K562 (cell line): ENCODE data around the gene ANK2. TPM values are rescaled to one million over a fixed set of nuclear protein-coding genes. Genes with fewer than 3 reads are reported as not detected.

Experiments used
- ATAC-seq: fragments of 200-7000 bp; cut with Tn5 transposase; 3 replicates; pipeline ENCODE4 v1.9.1; 2020; ENCODE audit warnings: moderate library complexity
- BruUV-seq: library from RNA; stranded (reverse); fragments of 400-500 nt; replicated peaks from 2 replicates; lab custom pipeline; 2021; lab: Mats Ljungman, UMichigan
- CTCF ChIA-PET: fragments of 300-600 bp; formaldehyde crosslinking; extraction: SDS; loops from one replicate; lab custom pipeline; 2021; ENCODE audit warnings: low intra/inter-chr PET ratio; lab: Yijun Ruan, JAX
- POLR2A ChIA-PET: fragments of 300-600, 350-650 bp; sonication (Branson Sonifier 250); formaldehyde crosslinking; extraction: SDS; loops from one replicate; lab custom pipeline; 2021; ENCODE audit warnings: antibody characterized with exemption, inconsistent platforms; lab: Yijun Ruan, JAX
- DNase-seq, 4 experiments: peaks; one replicate each; pipeline versions ENCODE4 v3.0.0 to v3.0.0-alpha.2; 2011 to 2018; ENCODE audit warnings: low spot score in 3 of 4, mixed read lengths in 3 of 4; ENCODE audit errors: extremely low read depth in 1 of 4
- FAIRE-seq: peaks from 2 replicates; lab custom pipeline; 2011; peaks lifted over from hg19 to GRCh38; lab: Jason Lieb, UNC
- H2AFZ ChIP-seq: 2 replicates; pipeline ENCODE4 v1.6.0; 2011; ENCODE audit warnings: low read depth, low read length, control low read depth, inconsistent platforms
- H3K27ac ChIP-seq: fragments of 200-600 bp; 3 replicates; pipeline ENCODE4 v1.8.0; 2011; ENCODE audit warnings: low read depth, mild to moderate bottlenecking, control low read depth, inconsistent platforms, low read length, moderate library complexity, mixed read lengths; ENCODE audit errors: extremely low read depth
- H3K27me3 ChIP-seq, 2 experiments: fragments of 300-600 bp in 1 of 2; 2 replicates in 1 of 2; 3 replicates in 1 of 2; pipeline versions ENCODE4 v1.6.0 to v1.8.0; 2011; ENCODE audit warnings: inconsistent platforms in 2 of 2, low read length in 2 of 2, mild to moderate bottlenecking in 1 of 2, mixed read lengths in 1 of 2, moderate library complexity in 1 of 2; ENCODE audit not compliant: control insufficient read depth in 2 of 2, insufficient read depth in 2 of 2
- H3K36me3 ChIP-seq: fragments of 300-600 bp; 3 replicates; pipeline ENCODE4 v1.8.0; 2011; ENCODE audit warnings: mild to moderate bottlenecking, low read length, inconsistent platforms; ENCODE audit not compliant: control insufficient read depth, insufficient read depth
- H3K4me1 ChIP-seq, 2 experiments: fragments of 200-600 bp in 1 of 2; replicated peaks in 1 of 2; 2 replicates in 1 of 2; 3 replicates in 1 of 2; pipeline versions ENCODE4 v1.5.1 to v1.8.0; 2011; ENCODE audit warnings: inconsistent platforms in 2 of 2, low read length in 2 of 2, mild to moderate bottlenecking in 1 of 2, mixed read lengths in 1 of 2, moderate library complexity in 1 of 2; ENCODE audit not compliant: control insufficient read depth in 2 of 2, insufficient read depth in 2 of 2
- H3K4me2 ChIP-seq: 2 replicates; pipeline ENCODE4 v1.6.1; 2011; ENCODE audit warnings: low read length, control low read depth, inconsistent platforms, mixed read lengths; ENCODE audit not compliant: insufficient read depth
- H3K4me3 ChIP-seq: fragments of 200-600 bp; sonication (generic), shearing (Covaris generic); 2 replicates; pipeline ENCODE4 v1.5.1; 2016; ENCODE audit warnings: control low read depth, inconsistent platforms
- H3K79me2 ChIP-seq: fragments of 200-600 bp; 3 replicates; pipeline ENCODE4 v1.8.0; 2011; ENCODE audit warnings: low read length, inconsistent platforms; ENCODE audit not compliant: control insufficient read depth, insufficient read depth
- H3K9ac ChIP-seq, 2 experiments: 2 replicates each; pipeline versions ENCODE4 v1.6.0 to v1.6.1; 2011; ENCODE audit warnings: low read depth in 2 of 2, low read length in 2 of 2, control low read depth in 1 of 2, inconsistent platforms in 1 of 2, mild to moderate bottlenecking in 1 of 2, mixed read lengths in 1 of 2; ENCODE audit not compliant: insufficient read depth in 1 of 2
- H3K9me1 ChIP-seq: one replicate; pipeline ENCODE4 v1.6.0; 2011; ENCODE audit warnings: inconsistent platforms, mild to moderate bottlenecking, low read length, moderate library complexity; ENCODE audit not compliant: control insufficient read depth, insufficient read depth
- H3K9me3 ChIP-seq: replicated peaks from 2 replicates; pipeline ENCODE4 v1.5.1; 2011; ENCODE audit warnings: low read depth, low read length, inconsistent platforms; ENCODE audit not compliant: control insufficient read depth, insufficient read depth
- H4K20me1 ChIP-seq: replicated peaks from 2 replicates; pipeline ENCODE4 v1.6.1; 2011; ENCODE audit warnings: low read length, inconsistent platforms, mixed read lengths; ENCODE audit not compliant: control insufficient read depth, insufficient read depth
- HEY1 ChIP-seq: fragments of 250-450 bp; sonication (Bioruptor Pico); IDR thresholded peaks from 2 replicates; pipeline ENCODE4 v1.5.0; 2020; ENCODE audit warnings: mild to moderate bottlenecking, moderate library complexity, borderline replicate concordance
- HNRNPH1 ChIP-seq: fragments of 200-400 bp; formaldehyde crosslinking; optimal IDR thresholded peaks from 2 replicates; pipeline ENCODE3; 2017; ENCODE audit warnings: low read depth, mild to moderate bottlenecking, low read length, moderate library complexity
- SLC30A9 ChIP-seq: fragments of 250-450 bp; sonication (Bioruptor Pico); IDR thresholded peaks from 2 replicates; pipeline ENCODE4 v1.8.0; 2022; ENCODE audit warnings: mild to moderate bottlenecking, moderate library complexity
- STAT5B ChIP-seq: fragments of 250-450 bp; sonication (Bioruptor Pico); IDR thresholded peaks from 2 replicates; pipeline ENCODE4 v1.8.0; 2021; ENCODE audit warnings: mild to moderate bottlenecking, inconsistent platforms
- ZC3H11A ChIP-seq: IDR thresholded peaks from 2 replicates; pipeline ENCODE4 v1.6.1; 2012; ENCODE audit warnings: low read depth, low read length, improper control_type of control experiment
- ZNF134 ChIP-seq: fragments of 250-450 bp; sonication (Bioruptor Pico); conservative IDR thresholded peaks from 2 replicates; pipeline ENCODE4 v1.4.0; 2020
- ZNF146 ChIP-seq: IDR thresholded peaks from one replicate; pipeline ENCODE4 v1.6.1; 2018; ENCODE audit warnings: missing compliant biosample characterization; ENCODE audit not compliant: unreplicated experiment
- ZNF253 ChIP-seq: fragments of 250-450 bp; sonication (Bioruptor Pico); conservative IDR thresholded peaks from 2 replicates; pipeline ENCODE4 v1.6.1; 2021; ENCODE audit warnings: mild to moderate bottlenecking
- ZNF707 ChIP-seq: fragments of 250-450 bp; sonication (Bioruptor Pico); conservative IDR thresholded peaks from 2 replicates; pipeline ENCODE4 v1.8.0; 2022; ENCODE audit warnings: inconsistent platforms, mild to moderate bottlenecking, moderate library complexity
- WGBS: fragments of 100-300 bp; shearing (Covaris generic); methylation state at CpG from one replicate; pipeline ENCODE4 v1.1.6; 2016; ENCODE audit warnings: low coverage, mixed read lengths; ENCODE audit not compliant: insufficient coverage; ENCODE audit errors: missing lambda C conversion rate; 5-methylcytosine and 5-hydroxymethylcytosine counted together
- in situ Hi-C: fragments of 300-500 bp; cut with MboI; formaldehyde crosslinking; loops from 4 replicates; pipeline ENCODE4 v1.15.0; 2018; ENCODE audit warnings: inconsistent platforms, mixed read lengths
- intact Hi-C: fragments of 100-400 bp; cut with micrococcal nuclease; formaldehyde crosslinking; loops from 2 replicates; pipeline ENCODE4 v1.14.2; 2022
- polyA plus RNA-seq, 8 experiments: library from polyadenylated mRNA; depleted of rRNA in 4 of 8; stranded (reverse) in 5 of 8; unstranded in 3 of 8; fragments of >200 nt; fragmentation: Nextera tagmentation in 2 of 8; fragmentation: Illumina TruSeq in 1 of 8; extraction: Ambion mirVana in 2 of 8; extraction: Trizol in 1 of 8; gene quantifications; 2 replicates each; pipeline versions ENCODE4 v1.2.1 to v1.2.3, GENCODE V29; 2011 to 2014; ENCODE audit warnings: inconsistent platforms in 1 of 8, missing spikeins in 1 of 8
- total RNA-seq, 7 experiments: library from RNA; depleted of rRNA in 6 of 7; stranded (reverse); fragments of >200 nt in 6 of 7; fragmentation: Illumina TruSeq in 2 of 7; extraction: Trizol in 2 of 7; gene quantifications; 2 replicates each; pipeline versions ENCODE4 v1.2.1 to v1.2.3, GENCODE V29; 2011 to 2021; ENCODE audit warnings: low replicate concordance in 1 of 7
- TF ChIP-seq, protein P1 (sequence below): fragments of 250-450 bp; sonication (Bioruptor Pico); IDR thresholded peaks from 2 replicates; pipeline ENCODE4 v1.5.0; 2020; ENCODE audit warnings: mild to moderate bottlenecking
- TF ChIP-seq, protein P2 (sequence below): fragments of 200-800 bp; sonication (Bioruptor generic); IDR thresholded peaks from 2 replicates; pipeline ENCODE4 v1.6.1; 2017; ENCODE audit warnings: missing genetic modification characterization, missing compliant biosample characterization
- TF ChIP-seq, protein P3 (sequence below): fragments of 450-650 bp; formaldehyde crosslinking; IDR thresholded peaks from 2 replicates; pipeline ENCODE4 v1.4.0; 2020; ENCODE audit warnings: mild to moderate bottlenecking, mixed read lengths
- TF ChIP-seq, protein P4 (sequence below): fragments of 250-450 bp; sonication (Bioruptor Pico); IDR thresholded peaks from 2 replicates; pipeline ENCODE4 v1.5.0; 2021

Gene ANK2
- total and polyA plus RNA-seq, 9 of the 15 experiments (the other 6 are each of a cell fraction or from before 2014, with no cell fraction given) = 0.07 to 0.24 TPM; not detected in 7

DNA sequence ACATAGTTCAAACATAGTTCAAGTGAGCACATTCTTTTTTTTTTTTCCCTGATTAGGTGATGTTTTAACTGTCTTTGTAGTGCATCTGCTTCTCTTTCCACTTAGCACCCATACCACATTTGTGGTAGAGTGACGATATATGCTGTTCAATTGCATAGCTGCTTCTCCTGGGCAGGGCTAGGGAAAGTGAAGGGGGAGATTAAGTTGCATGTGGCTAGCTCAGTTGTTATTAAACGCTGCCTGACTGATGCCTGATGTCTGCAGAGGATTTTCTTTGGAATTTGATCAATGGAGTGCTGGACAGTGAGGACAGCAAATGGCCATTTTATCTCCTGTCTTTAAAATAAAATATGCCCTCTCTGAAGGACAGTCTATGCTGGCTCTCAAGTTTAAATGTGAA, 63.7 kb downstream of the ANK2 start (continued):
- TF ChIP-seq, protein P1, sequence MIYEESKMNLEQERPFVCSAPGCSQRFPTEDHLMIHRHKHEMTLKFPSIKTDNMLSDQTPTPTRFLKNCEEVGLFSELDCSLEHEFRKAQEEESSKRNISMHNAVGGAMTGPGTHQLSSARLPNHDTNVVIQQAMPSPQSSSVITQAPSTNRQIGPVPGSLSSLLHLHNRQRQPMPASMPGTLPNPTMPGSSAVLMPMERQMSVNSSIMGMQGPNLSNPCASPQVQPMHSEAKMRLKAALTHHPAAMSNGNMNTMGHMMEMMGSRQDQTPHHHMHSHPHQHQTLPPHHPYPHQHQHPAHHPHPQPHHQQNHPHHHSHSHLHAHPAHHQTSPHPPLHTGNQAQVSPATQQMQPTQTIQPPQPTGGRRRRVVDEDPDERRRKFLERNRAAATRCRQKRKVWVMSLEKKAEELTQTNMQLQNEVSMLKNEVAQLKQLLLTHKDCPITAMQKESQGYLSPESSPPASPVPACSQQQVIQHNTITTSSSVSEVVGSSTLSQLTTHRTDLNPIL (CRISPR knock-in tag) = no peak
- TF ChIP-seq, protein P2, sequence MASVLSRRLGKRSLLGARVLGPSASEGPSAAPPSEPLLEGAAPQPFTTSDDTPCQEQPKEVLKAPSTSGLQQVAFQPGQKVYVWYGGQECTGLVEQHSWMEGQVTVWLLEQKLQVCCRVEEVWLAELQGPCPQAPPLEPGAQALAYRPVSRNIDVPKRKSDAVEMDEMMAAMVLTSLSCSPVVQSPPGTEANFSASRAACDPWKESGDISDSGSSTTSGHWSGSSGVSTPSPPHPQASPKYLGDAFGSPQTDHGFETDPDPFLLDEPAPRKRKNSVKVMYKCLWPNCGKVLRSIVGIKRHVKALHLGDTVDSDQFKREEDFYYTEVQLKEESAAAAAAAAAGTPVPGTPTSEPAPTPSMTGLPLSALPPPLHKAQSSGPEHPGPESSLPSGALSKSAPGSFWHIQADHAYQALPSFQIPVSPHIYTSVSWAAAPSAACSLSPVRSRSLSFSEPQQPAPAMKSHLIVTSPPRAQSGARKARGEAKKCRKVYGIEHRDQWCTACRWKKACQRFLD = no peak
- TF ChIP-seq ZC3H11A (no peak), HEY1 (CRISPR knock-in tag) (no peak)

DNA sequence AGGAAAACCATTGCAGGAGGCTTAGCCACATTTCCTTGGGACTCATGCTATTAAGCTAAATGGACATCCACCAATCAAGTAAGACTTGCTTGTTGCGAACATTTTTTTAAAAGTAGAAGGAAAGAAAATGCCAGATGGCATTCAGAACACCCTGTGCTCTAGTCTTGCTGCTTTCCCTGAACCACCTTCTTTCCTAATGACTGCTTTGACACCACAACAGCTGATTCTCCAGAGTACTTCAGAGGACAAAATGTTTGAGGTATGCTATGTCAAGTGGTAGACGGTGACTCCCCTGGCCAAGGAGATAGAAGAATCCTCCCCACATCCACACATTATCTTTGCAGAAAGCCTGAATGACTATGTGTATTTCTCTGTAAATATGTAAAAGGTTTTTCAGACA, 65.4 kb downstream of the ANK2 start:
- no peak for FAIRE-seq

More for the DNA sequence above, 65.4 kb downstream of the ANK2 start:
- Histone ChIP-seq H3K27ac (no peak overlapping the region), H3K9me1 (no peaks in the 10 kb centered on the region), H3K36me3 (no peaks in the 10 kb centered on the region), H3K9ac (no peak overlapping the region), H3K27me3 (no peaks in the 10 kb centered on the region), H3K4me1 (no peaks in the 10 kb centered on the region), H2AFZ (no peak overlapping the region), H3K9me3 (no peaks in the 10 kb centered on the region), H3K4me3 (no peak overlapping the region), H3K4me2 (no peak overlapping the region), H4K20me1 (no peaks in the 10 kb centered on the region)
- BruUV-seq = no TSS peak
- ChIA-PET POLR2A (interaction anchor here (0.5 kb wide), 1 partner anchor 302 kb away, joined by 3 read pairs; no protein-coding TSS in a partner anchor), CTCF (no interaction called here)
- no peak for DNase-seq
- no peak for ATAC-seq
- in situ Hi-C loops = no loop called here
- intact Hi-C loops = no loop called here
- WGBS = 0% methylated on average over 2 of the region's 2 CpGs
- TF ChIP-seq, protein P3, sequence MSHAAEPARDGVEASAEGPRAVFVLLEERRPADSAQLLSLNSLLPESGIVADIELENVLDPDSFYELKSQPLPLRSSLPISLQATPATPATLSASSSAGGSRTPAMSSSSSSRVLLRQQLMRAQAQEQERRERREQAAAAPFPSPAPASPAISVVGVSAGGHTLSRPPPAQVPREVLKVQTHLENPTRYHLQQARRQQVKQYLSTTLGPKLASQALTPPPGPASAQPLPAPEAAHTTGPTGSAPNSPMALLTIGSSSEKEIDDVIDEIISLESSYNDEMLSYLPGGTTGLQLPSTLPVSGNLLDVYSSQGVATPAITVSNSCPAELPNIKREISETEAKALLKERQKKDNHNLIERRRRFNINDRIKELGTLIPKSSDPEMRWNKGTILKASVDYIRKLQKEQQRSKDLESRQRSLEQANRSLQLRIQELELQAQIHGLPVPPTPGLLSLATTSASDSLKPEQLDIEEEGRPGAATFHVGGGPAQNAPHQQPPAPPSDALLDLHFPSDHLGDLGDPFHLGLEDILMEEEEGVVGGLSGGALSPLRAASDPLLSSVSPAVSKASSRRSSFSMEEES (CRISPR knock-in tag) = no peak
- TF ChIP-seq ZNF134 (CRISPR knock-in tag) (no peak), HNRNPH1 (no peak), STAT5B (CRISPR knock-in tag) (no peak), ZNF707 (no peak), ZNF253 (CRISPR knock-in tag) (no peak), ZNF146 (CRISPR knock-in tag) (no peak), SLC30A9 (no peak)
- TF ChIP-seq, protein P4, sequence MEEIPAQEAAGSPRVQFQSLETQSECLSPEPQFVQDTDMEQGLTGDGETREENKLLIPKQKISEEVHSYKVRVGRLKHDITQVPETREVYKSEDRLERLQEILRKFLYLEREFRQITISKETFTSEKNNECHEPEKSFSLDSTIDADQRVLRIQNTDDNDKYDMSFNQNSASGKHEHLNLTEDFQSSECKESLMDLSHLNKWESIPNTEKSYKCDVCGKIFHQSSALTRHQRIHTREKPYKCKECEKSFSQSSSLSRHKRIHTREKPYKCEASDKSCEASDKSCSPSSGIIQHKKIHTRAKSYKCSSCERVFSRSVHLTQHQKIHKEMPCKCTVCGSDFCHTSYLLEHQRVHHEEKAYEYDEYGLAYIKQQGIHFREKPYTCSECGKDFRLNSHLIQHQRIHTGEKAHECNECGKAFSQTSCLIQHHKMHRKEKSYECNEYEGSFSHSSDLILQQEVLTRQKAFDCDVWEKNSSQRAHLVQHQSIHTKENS = no peak
- TF ChIP-seq, all 486 proteins: peak for 0
- H3K79me2 ChIP-seq = no peaks in the 10 kb centered on the region
